ENCODE measurements around the gene ARHGEF26.

Gene ARHGEF26

DNA sequence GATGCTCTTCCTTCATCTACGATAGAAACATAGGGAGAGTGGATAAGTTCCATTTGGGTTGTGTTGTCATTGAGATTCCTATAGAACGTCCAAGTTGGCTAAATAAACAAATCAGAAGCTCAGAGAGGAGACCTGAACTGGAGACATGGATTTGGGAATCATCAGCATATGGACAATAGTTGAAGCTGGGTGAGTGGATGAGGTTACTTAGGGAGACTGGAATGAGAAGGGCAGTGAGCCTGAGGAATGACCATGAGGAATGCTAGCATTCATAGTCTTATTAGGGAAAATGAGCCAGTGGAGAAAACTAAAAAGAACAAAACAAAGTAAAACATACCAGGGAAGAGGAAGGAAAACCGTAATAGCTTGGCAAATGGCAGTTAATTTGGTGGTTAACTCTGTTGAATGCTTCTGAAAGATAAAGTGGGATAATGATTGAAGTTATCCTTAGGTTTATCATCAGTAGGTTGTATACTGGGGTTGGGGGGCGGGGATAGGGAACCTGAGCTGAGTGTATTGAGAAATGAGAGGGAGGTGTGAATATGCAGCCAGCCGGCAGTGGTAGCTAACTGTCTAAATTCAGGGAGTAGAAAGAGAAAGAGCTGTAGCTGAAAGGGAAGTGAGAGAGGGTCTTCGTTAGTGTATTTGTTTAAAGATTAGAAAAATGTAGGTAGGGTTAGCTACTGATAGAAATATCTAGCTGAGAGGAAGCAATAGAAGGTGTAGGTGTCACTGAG lies 74.6 kb downstream of the ARHGEF26 start:
- DNase-seq (ENCODE audit: low read depth in 1 of 2, low spot score in 1 of 2): no peak

DNA sequence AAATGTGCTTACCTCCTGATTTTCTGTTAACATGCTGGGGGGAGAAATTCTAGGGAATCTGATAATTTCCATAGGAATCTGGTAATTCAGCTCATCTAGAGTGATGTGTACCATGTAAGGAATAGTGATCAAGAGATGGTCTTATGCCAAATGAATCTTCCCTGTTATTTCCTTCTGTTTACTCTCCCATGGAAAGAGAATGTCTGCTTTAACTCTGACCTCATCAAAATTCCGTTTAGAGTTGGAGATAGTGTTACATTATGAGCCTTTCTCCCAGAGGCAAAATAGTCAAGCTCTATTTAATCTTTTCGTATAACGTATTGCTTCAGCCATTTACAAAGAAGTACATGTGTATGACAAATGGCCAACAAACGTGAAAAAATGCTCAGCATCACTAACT lies 76.6 kb downstream of the ARHGEF26 start:
- no peak for DNase-seq (ENCODE audit: low read depth in 1 of 2, low spot score in 1 of 2)

DNA sequence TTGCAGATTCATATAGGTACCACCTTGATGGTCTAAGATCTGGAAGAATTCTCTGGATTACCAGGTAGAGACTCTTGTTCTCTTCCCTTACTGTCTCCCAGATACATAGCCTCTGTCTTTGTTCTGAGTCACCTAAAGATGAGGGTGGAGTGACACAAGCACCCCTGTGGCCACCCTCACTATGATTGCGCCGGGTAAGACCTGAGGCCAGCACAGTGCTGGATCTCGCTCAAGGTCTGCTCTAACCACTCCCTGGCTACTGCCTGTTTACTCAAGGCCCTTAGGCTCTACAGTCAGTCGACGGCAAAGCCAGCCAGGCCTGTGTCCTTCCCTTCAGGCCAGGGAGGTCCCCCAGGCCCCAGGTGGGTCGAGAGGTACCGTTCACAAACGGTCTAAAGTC lies 88.3 kb downstream of the ARHGEF26 start:
- no peak for DNase-seq (ENCODE audit: low read depth in 1 of 2, low spot score in 1 of 2)

GRCh38 chr3:154210986-154211385 lies 89.8 kb downstream of the ARHGEF26 start:
- no peak for DNase-seq (ENCODE audit: low read depth in 1 of 2, low spot score in 1 of 2)

- DNase-seq (ENCODE audit: low read depth in 1 of 2, low spot score in 1 of 2): no peak
Measured at GRCh38 chr3:154214306-154214705, 93.1 kb downstream of the ARHGEF26 start.

GRCh38 chr3:154217671-154218070 lies 96.5 kb downstream of the ARHGEF26 start:
- DNase-seq (ENCODE audit: low read depth in 1 of 2, low spot score in 1 of 2): no peak

DNA sequence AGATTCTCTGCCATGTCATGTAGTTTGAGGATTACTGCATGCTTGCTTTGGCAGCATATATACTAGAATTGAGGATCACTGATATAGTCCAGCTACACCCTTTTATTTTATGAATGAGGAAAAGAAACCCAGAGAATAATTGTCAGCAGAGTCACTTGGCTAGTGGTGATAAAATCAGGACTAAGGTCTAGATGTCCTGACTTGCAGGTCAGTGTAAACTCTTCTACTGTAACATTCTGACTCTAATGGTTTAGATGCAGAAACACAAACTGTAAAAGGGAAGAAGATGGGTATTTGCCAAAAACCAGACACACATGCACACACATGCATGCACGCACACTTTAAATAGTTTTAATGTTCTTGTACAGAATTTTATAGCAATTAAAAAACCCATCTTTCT lies 97.5 kb downstream of the ARHGEF26 start:
- DNase-seq (ENCODE audit: low read depth in 1 of 2, low spot score in 1 of 2): no peak

DNA sequence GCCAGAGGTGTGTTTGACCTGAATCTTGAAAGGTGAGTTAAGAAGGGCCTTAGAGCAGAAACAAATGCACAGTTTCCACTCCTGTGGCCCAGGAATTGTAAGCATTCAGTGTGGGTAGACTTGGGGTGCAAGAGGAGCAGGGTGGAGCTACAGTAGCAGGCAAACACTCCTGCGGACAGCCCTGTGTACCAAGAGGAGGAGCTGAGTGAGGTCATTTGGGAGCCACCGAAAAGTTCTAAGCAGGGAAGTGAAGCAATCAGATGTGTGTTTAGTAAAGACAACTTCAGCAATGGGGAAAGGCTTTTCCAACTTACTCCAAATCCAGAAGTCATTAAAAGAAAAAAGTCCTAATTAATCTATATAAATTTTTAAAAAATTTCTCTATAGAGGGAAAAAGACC lies 99.3 kb downstream of the ARHGEF26 start:
- DNase-seq (ENCODE audit: low read depth in 1 of 2, low spot score in 1 of 2): no peak

DNA sequence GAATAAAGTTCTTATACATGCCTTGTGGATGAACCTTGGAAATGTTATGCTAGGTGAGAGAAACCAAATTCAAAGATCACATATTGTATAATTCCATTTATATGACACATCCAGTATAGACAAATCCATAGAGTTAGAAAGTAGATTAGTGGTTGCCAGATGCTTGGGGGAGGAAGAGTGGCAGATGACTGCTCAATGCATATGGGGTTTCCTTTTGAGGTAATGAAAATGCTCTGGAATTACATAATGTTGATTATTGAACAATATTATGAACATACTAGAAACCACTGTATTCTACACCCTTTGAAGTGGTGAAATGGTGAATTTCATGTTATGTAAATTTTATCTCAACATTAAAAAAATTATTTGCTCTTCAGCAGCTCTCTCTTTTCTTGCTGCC lies 102.3 kb downstream of the ARHGEF26 start:
- DNase-seq (ENCODE audit: low read depth in 1 of 2, low spot score in 1 of 2): no peak

GRCh38 chr3:154224366-154224765 lies 103.2 kb downstream of the ARHGEF26 start:
- no peak for DNase-seq (ENCODE audit: low read depth in 1 of 2, low spot score in 1 of 2)

DNA sequence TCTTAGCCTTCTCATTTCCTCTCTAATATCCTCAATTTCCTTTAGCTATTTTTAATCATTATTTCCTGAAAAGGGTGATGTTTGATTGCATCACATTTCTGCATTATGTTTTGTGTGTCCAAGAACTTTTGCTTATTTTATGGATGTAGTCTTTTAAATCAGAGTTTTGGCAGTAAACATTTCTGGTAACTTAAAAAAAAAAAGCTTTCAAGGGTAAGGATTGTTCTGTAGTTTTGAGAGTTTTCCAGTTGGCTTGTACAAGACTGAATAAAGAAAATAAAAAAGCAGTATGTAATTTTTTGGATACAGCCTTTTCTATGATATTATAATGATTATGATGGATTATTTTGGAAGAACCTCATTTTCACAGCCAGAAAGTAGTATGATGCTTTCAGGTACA lies 103.7 kb downstream of the ARHGEF26 start:
- DNase-seq (ENCODE audit: low read depth in 1 of 2, low spot score in 1 of 2): no peak

- no peak for DNase-seq (ENCODE audit: low read depth in 1 of 2, low spot score in 1 of 2)
Measured at GRCh38 chr3:154225536-154225935, 104.3 kb downstream of the ARHGEF26 start.

DNA sequence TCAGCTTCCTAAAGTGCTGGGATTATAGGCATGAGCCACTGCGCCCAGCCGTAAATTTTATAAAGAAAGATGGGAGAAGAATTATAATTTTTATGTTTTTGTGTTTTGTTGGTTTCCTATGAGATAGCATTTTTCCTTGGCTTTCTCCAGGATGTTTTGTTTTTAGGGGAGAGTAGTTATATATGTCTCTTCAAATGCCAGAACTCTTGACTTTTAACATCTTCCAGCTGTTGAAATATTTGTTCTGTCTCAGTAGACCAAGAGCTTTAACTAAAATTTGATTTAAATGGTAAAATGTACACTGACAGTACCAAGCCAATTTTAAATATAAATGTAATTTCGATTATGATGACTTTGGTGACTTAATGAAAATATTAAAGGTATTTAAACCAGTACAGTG lies 106.3 kb downstream of the ARHGEF26 start:
- DNase-seq (ENCODE audit: low read depth in 1 of 2, low spot score in 1 of 2): no peak

DNA sequence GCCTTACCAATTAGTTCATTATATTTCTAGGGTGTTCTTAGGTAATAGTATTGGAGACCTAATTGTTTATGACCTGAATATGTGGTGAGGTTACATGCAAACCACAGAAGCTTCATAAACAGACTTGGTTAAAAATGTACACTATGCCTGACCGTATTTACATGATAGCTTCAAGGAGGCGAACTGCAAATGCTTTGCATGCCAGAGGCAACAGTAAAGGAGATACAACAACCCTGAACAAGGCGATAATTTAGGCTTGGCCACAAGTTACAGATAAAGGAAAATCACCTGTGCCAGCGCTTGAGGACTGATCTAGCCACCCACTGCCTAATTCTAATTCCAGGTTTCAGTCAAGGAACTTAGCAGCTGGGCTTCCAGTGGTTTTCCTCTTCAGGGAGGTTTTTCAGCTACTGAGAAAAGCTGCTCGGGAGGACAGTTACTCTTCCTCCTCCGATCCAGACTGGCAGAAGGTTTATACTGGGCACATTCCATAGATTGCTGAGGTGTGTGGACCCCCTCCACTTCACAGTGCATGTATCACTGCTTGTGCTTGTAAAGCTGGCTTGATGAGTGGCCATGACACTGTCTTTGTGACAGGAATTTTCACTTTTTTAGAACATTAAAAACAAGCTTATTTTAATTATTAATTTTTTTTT lies 107.5 kb downstream of the ARHGEF26 start:
- DNase-seq (ENCODE audit: low read depth in 1 of 2, low spot score in 1 of 2): no peak

DNA sequence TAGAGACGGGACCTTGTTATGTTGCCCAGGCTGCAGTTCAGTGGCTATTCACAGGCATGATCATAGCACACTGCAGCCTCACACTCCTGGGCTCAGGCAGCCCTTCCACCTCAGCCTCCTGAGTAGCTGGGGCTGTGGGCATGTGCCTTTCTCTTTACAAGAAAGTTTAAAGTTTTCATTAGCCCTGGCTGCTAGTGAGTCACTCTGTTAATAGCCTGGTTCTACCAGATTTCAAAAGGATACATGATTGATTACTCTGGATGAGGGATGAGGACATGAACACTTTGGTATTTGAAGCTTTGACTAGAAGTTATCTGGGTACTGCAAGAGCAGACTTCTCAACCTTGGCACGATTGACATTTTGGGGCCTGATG lies 108.0 kb downstream of the ARHGEF26 start:
- no peak for DNase-seq (ENCODE audit: low read depth in 1 of 2, low spot score in 1 of 2)

DNA sequence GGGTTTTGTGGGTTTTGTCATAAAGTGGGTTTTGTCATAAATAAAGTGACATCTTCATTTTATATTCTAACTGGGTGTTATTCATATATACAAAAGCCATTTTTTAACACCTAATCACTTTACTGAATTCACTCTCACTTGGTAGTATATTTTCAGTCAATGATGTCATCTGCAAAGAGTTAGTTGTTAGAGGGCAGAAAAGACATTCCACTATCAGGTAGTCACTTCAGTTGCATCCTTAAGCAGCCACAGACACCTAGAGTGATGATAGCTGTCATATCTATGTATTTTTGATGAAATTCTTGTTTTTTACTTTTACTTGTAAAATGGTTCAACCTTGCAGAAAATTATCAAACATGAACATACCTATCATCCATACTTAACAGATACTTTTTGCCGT lies 114.1 kb downstream of the ARHGEF26 start:
- no peak for DNase-seq (ENCODE audit: low read depth in 1 of 2, low spot score in 1 of 2)

DNA sequence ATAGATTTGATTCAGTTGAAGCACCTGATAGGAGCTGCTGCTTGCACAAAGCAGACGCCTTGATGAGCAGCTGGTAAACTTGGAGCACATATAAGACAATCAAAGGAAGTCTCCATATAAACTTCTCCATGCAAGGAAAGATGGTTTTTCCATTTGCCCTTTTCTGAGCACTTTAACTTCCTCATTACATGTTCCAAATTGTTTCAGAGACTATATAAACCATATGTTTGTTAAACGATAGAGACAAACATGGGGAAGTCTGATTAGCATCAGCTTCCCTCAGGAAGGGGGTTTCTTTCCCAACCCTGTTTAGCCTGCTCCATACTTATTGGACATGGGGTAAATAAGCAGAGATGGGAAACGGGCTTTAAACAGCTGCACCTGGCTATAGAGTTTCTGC lies 115.1 kb downstream of the ARHGEF26 start:
- no peak for DNase-seq (ENCODE audit: low read depth in 1 of 2, low spot score in 1 of 2)

GRCh38 chr3:154240235-154240634 lies 119.0 kb downstream of the ARHGEF26 start:
- DNase-seq (ENCODE audit: low read depth in 1 of 2, low spot score in 1 of 2): no peak

- DNase-seq (ENCODE audit: low read depth in 1 of 2, low spot score in 1 of 2): no peak
Measured at GRCh38 chr3:154241496-154241895, 120.3 kb downstream of the ARHGEF26 start.

- no peak for DNase-seq (ENCODE audit: low read depth in 1 of 2, low spot score in 1 of 2)
Measured at GRCh38 chr3:154242766-154243165, 121.6 kb downstream of the ARHGEF26 start.

- DNase-seq (ENCODE audit: low read depth in 1 of 2, low spot score in 1 of 2): no peak
Measured at GRCh38 chr3:154243353-154243752, 122.2 kb downstream of the ARHGEF26 start.

DNA sequence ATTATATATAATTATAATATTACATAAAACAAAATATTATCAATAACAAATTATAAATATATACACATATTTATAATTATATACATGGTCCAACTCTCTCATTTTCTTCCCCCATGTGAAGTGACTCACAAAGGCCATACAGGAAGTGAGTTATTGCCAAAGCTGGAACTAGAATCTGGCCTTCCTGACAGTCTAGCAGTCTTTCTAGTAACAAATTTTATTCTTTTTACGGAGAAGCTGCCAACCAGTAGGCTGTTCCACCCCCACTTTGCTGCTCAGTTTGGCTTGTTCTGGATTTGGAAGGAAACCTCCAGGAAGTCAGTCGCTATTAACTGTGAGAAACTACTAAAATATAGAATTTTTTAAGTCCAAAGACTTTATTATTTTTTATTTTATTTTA lies 123.5 kb downstream of the ARHGEF26 start:
- no peak for DNase-seq (ENCODE audit: low read depth in 1 of 2, low spot score in 1 of 2)

GRCh38 chr3:154247806-154248415 lies 126.7 kb downstream of the ARHGEF26 start:
- no peak for DNase-seq (ENCODE audit: low read depth in 1 of 2, low spot score in 1 of 2)

Data from activated T-helper 1 cell treated with anti-CD3 and anti-CD28 coated beads, Interleukin-2, amount 50 U/mL, for 16 hours (primary cell).